Gastrocnemius medialis (tissue), 4 donors: ENCODE results near the gene GRAMD1C.

Source experiments
- POLR2A ChIP-seq, 2 donors: fragments of 450-650 bp; IDR thresholded peaks; one replicate each; pipeline ENCODE4 v1.6.1; 2017; ENCODE audit warnings: antibody characterized with exemption in 2 of 2, mild to moderate bottlenecking in 2 of 2, moderate library complexity in 2 of 2
- TF ChIP-seq, protein P1 (sequence below), 5 experiments: fragments of 450-650 bp in 3 of 5; fragments of 200-600 bp in 2 of 5; sonication (generic) in 2 of 5; IDR thresholded peaks in 4 of 5; conservative IDR thresholded peaks in 1 of 5; 1 replicate in 4 of 5; 2 replicates in 1 of 5; pipeline ENCODE4 v1.5.1; 2016 to 2019; ENCODE audit warnings: antibody characterized with exemption in 5 of 5, mild to moderate bottlenecking in 3 of 5, moderate library complexity in 3 of 5

GRCh38 chr3:113948015-113948917 is 109.7 kb downstream of the GRAMD1C start:
- no peak for TF ChIP-seq POLR2A (IDR thresholded peaks at IDR 0.05)
- TF ChIP-seq, protein P1, sequence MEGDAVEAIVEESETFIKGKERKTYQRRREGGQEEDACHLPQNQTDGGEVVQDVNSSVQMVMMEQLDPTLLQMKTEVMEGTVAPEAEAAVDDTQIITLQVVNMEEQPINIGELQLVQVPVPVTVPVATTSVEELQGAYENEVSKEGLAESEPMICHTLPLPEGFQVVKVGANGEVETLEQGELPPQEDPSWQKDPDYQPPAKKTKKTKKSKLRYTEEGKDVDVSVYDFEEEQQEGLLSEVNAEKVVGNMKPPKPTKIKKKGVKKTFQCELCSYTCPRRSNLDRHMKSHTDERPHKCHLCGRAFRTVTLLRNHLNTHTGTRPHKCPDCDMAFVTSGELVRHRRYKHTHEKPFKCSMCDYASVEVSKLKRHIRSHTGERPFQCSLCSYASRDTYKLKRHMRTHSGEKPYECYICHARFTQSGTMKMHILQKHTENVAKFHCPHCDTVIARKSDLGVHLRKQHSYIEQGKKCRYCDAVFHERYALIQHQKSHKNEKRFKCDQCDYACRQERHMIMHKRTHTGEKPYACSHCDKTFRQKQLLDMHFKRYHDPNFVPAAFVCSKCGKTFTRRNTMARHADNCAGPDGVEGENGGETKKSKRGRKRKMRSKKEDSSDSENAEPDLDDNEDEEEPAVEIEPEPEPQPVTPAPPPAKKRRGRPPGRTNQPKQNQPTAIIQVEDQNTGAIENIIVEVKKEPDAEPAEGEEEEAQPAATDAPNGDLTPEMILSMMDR (IDR thresholded peaks at IDR 0.05 in 4 of 5, conservative IDR thresholded peaks at IDR 0.05 in 1 of 5) = no peak
